ENCODE data around the gene ANKRD39. TPM values are rescaled to one million over a fixed set of nuclear protein-coding genes. Genes with fewer than 3 reads are reported as not detected.

ANKRD39 gene
- total RNA-seq, 1 experiment from 2014 or later: 25.3 TPM

DNA sequence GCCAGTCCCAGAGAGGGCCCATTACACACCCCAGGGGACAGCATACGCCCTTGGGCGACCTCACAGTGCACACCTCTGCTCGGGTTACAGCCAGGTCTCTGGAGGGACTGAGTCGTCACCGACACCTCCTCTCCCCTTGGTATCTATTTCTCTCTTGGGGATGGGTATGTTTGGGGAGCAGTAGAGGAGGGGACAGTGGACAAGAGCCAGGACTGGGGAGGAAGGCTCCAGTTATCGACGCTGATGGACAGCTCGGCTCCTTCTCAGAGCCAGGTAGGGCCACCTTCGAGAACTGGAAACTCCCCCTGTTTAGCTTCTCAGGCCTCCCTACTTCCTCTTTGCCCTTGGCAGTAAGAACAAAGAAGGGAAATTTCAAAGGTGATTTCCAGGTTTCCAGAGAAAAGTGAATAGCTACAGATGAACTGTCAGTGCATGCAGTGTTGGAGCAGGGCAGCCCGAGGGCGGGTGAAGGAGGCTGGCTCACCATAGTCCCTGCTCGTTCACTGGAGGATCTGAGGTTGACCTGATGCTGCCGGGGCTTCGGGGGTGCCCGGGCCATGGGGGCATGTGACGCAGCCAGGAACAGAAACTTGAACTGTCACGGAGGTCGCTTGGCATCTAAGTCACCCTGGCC, 16.5 kb upstream of the ANKRD39 start:
- ChIA-PET CTCF (no interaction called here), POLR2A (ENCODE audit: low non-redundant PET) (no interaction called here)
- no peaks in the 10 kb centered on the region for H3K36me3 ChIP-seq (ENCODE audit: insufficient read depth, low read length, poor library complexity, severe bottlenecking)
- no peak overlapping the region for H3K27ac ChIP-seq (ENCODE audit: low read depth, low read length, poor library complexity, severe bottlenecking)
- no peaks in the 10 kb centered on the region for H3K27me3 ChIP-seq (replicated peaks; ENCODE audit: insufficient read depth, low read depth, low read length, poor library complexity)
- intact Hi-C loops (cut with micrococcal nuclease; ENCODE audit: unreplicated experiment): no loop called here
- H3K4me3 ChIP-seq (ENCODE audit: low read depth, low read length, poor library complexity, severe bottlenecking): no peak overlapping the region
- no peak for DNase-seq (ENCODE audit: low spot score)
- H3K9me3 ChIP-seq (ENCODE audit: low read depth, low read length, poor library complexity, severe bottlenecking): no peaks in the 10 kb centered on the region
- TF ChIP-seq EZH2 (IDR thresholded peaks at IDR 0.05; ENCODE audit: borderline replicate concordance, low read depth, low read length, poor library complexity, severe bottlenecking): no peak
- TF ChIP-seq, protein P1, sequence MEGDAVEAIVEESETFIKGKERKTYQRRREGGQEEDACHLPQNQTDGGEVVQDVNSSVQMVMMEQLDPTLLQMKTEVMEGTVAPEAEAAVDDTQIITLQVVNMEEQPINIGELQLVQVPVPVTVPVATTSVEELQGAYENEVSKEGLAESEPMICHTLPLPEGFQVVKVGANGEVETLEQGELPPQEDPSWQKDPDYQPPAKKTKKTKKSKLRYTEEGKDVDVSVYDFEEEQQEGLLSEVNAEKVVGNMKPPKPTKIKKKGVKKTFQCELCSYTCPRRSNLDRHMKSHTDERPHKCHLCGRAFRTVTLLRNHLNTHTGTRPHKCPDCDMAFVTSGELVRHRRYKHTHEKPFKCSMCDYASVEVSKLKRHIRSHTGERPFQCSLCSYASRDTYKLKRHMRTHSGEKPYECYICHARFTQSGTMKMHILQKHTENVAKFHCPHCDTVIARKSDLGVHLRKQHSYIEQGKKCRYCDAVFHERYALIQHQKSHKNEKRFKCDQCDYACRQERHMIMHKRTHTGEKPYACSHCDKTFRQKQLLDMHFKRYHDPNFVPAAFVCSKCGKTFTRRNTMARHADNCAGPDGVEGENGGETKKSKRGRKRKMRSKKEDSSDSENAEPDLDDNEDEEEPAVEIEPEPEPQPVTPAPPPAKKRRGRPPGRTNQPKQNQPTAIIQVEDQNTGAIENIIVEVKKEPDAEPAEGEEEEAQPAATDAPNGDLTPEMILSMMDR (conservative IDR thresholded peaks at IDR 0.05; ENCODE audit: low read depth, low read length): no peak
- BruUV-seq (replicated peaks): no TSS peak
- peaks cover 38% of the 10 kb centered on the region for H3K4me1 ChIP-seq (ENCODE audit: insufficient read depth, low read length, poor library complexity, severe bottlenecking)

DNA sequence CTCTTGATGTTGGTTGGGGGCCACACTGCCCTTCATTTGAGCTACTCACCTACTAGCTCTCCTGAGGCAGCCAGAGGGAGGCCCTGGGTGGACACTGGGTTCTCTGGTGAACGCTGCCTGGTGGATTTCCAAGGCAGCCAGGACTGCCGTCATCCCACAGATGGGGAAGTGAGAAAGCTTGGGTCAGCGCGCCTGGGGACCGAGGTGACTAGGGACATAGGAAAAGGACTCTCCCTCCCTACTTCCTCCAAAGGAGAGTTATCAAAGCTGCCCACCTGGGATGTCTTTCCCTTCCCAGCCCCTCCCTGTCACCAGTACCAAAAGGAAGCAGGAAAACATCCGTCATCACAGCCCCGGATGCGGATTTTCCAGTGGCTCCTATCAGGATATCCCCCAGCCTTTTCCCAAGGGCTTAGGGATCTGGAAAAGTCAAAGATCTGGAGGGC, 15.9 kb upstream of the ANKRD39 start:
- POLR2A ChIA-PET (ENCODE audit: low non-redundant PET): no interaction called here
- TF ChIP-seq, protein P1 (conservative IDR thresholded peaks at IDR 0.05; ENCODE audit: low read depth, low read length): no peak
- no peak for TF ChIP-seq EZH2 (IDR thresholded peaks at IDR 0.05; ENCODE audit: borderline replicate concordance, low read depth, low read length, poor library complexity, severe bottlenecking)

DNA sequence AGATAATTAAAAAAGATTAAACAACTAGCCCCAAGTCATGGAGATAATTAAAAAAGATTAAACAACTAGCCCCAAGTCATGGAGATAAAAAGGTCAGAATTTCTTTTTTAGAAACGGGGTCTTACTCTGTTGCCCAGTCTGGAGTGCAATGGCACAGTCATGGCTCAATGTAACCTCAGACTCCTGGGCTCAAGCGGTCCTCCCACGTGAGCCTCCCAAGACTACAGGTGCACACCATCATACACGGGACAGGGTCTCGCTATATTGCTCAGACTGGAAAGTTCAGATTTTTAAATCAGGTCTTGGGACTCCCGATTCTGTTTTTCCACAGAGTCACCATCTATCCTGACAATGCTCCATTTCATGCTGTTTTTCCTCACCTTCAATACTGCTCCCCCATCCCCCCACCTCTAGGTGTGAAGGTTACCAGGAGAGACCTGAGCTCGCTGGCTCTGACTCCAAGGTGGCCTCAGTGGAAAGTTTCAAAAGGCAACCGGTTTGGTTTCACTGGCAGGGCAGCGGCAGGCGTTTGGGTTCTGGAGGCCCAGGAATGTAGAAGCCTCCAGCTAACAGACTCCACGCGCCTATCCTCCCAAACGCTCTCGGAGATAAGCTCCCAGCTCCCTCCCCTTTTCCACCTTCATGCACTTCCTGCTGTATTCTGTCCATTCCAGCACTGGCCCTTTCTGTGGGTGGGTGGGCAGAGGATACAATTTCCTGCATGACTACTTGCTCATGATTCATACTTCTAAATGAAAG, 15.0 kb upstream of the ANKRD39 start:
- no peak overlapping the region for H3K4me3 ChIP-seq (ENCODE audit: low read depth, low read length, poor library complexity, severe bottlenecking)
- ChIA-PET POLR2A (ENCODE audit: low non-redundant PET) (no interaction called here), CTCF (no interaction called here)
- peaks cover 42% of the 10 kb centered on the region for H3K4me1 ChIP-seq (ENCODE audit: insufficient read depth, low read length, poor library complexity, severe bottlenecking)
- intact Hi-C loops (cut with micrococcal nuclease; ENCODE audit: unreplicated experiment): no loop called here
- no TSS peak for BruUV-seq (replicated peaks)
- no peak overlapping the region for H3K27ac ChIP-seq (ENCODE audit: low read depth, low read length, poor library complexity, severe bottlenecking)
- no peaks in the 10 kb centered on the region for H3K9me3 ChIP-seq (ENCODE audit: low read depth, low read length, poor library complexity, severe bottlenecking)
- no peaks in the 10 kb centered on the region for H3K27me3 ChIP-seq (replicated peaks; ENCODE audit: insufficient read depth, low read depth, low read length, poor library complexity)
- DNase-seq (ENCODE audit: low spot score): no peak
- TF ChIP-seq EZH2 (IDR thresholded peaks at IDR 0.05; ENCODE audit: borderline replicate concordance, low read depth, low read length, poor library complexity, severe bottlenecking): no peak
- TF ChIP-seq, protein P1 (conservative IDR thresholded peaks at IDR 0.05; ENCODE audit: low read depth, low read length): no peak
- H3K36me3 ChIP-seq (ENCODE audit: insufficient read depth, low read length, poor library complexity, severe bottlenecking): no peaks in the 10 kb centered on the region

More for the DNA sequence above, 15.9 kb upstream of the ANKRD39 start:
- H3K4me1 ChIP-seq (ENCODE audit: insufficient read depth, low read length, poor library complexity, severe bottlenecking): peaks cover 38% of the 10 kb centered on the region
- no peak for DNase-seq (ENCODE audit: low spot score)
- intact Hi-C loops (cut with micrococcal nuclease; ENCODE audit: unreplicated experiment): no loop called here
- CTCF ChIA-PET: no interaction called here
- no peaks in the 10 kb centered on the region for H3K36me3 ChIP-seq (ENCODE audit: insufficient read depth, low read length, poor library complexity, severe bottlenecking)
- no peak overlapping the region for H3K27ac ChIP-seq (ENCODE audit: low read depth, low read length, poor library complexity, severe bottlenecking)
- H3K4me3 ChIP-seq (ENCODE audit: low read depth, low read length, poor library complexity, severe bottlenecking): no peak overlapping the region
- H3K27me3 ChIP-seq (replicated peaks; ENCODE audit: insufficient read depth, low read depth, low read length, poor library complexity): no peaks in the 10 kb centered on the region
- no peaks in the 10 kb centered on the region for H3K9me3 ChIP-seq (ENCODE audit: low read depth, low read length, poor library complexity, severe bottlenecking)
- no TSS peak for BruUV-seq (replicated peaks)

Data from A673 (cell line).